Stimulated activated CD8-positive, alpha-beta memory T cell treated with anti-CD3 and anti-CD28 coated beads, Interleukin-15, amount 100 ng/mL, for 1 hour (primary cell): ENCODE data around the gene SLC6A20.

Source experiments
- DNase-seq: peaks from one replicate; pipeline ENCODE4 v3.0.0-alpha.2; 2020; ENCODE audit warnings: low read depth

The SLC6A20 gene

DNA sequence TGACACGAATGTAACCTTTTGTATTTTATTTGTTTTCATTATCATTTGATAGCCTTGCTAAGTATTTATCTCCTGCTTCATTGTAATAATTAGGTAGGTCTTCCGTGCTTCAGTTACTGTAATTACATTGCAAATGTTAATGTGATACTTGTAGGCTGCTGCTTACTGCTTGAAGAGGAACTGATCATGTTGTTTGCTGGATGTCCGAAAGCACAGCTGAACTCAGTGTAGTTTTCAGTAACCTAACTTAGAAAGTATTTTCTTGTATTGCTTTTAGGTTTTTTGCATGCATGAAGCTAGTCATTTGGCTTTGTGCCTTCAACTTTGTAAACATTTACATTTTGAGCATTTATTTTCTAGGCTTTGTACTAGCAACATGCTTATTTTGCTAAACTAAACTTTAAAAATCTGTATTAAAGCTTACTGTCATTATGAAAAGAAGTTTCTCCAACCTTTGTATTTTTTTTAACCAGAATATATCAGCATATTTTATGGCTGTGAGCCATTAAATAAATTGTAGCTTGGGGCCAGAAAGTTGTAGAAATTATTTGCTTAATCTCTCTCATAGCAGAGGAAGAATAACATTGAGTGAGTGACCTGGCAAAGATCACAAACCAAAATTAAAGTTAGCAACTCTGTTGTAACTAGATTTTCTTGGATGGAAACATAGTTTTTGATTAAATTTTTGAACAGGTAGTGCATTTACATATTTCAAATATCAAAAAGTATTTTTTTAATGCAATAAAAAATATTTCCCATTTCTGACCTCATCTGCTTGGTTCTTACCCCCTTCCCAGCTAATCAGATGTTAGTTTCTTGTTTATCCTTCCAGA is 76.5 kb downstream of the SLC6A20 start:
- no peak for DNase-seq

DNA sequence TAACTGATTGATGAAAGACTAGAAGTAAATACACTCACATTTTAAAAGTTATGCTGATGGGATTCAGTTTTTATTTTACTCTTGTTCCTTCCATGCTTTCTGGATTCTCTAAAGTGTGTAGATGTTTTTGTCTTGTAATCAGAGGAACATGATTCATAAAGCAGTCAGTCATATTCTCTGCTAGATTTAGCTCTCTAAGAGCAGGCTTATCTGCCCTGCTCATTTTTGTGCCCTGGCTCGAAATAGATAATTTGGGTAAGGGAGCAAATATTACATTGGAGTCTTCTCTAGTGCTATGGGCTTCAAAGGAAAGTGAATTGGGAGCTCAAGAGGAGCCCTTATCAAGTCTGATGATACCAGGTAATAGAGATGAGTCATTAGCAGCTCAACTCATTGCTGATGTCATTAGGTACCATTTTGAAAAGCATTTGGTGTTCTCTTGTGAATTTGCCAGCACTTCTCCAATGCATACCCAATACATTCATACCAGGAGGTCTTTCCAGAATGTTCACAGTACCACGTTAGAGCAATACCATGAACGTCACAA is 79.5 kb downstream of the SLC6A20 start:
- DNase-seq = no peak

DNA sequence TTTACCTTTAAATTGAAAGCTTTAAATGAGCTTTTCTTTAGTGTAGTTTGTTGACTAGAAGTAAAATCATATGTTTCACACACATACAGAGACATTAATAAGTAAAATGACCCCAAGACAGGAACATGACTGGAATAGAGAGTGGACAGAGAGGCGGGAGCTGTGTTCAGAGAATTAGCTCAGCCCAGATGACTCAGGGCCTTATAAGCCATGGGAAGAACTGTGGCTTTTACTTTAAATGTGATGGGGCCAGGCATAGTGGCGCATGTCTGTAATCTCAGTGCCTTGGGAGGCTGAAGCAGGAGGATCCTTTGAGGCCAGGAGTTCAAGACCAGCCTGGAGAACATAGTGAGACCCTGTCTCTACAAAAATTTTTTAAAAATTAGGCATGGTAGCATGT is 80.4 kb downstream of the SLC6A20 start:
- DNase-seq = no peak

DNA sequence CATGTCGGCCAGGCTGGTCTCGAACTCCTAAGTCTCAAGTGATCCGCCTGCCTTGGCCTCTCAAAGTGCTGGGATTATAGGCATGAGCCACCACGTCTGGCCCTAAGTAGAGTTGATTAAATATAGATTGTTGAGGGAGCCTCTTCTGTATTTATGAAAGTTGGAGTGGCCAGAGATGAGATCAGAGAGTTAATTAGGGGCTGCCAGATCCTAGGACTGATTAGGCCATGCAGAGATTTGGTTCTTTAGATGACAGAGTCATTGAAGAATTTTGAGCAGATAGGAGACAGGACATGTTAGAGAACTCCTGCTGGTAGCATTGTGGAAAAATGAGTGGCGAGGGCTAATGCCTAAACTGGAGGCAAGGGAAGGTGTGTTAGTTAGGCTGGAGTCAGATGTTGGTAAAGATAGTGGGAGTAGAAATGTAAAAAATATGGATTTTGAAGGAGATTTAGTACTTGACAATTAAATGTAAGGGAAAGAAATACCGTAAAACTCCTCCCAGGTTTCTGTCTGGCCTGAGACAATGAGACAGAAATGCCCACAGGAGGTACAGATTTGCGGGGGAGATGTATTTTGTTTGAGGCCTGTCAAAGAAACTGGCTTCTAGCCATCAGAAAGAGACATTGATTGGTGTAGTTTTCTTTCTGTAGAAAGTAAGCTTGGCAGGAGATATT is 83.8 kb downstream of the SLC6A20 start:
- DNase-seq = no peak

DNA sequence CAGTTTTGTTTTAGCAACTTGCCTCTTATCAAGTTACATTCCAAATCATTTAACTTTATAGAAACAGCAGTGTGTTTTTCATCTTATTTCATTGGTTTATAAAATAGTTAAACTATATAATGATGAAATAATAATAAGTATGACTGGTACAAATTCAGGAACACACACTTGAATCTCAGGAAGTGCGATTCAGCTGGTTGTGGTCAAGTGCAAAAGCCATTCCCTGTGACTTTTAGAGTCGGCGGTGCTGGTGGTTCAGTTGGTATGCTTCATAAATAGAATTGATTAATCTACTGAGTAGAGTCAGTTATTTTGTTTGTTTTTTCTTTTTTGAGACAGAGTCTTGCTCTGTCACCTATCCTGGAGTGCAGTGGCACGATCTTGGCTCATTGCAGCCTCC is 84.4 kb downstream of the SLC6A20 start:
- DNase-seq = no peak

DNA sequence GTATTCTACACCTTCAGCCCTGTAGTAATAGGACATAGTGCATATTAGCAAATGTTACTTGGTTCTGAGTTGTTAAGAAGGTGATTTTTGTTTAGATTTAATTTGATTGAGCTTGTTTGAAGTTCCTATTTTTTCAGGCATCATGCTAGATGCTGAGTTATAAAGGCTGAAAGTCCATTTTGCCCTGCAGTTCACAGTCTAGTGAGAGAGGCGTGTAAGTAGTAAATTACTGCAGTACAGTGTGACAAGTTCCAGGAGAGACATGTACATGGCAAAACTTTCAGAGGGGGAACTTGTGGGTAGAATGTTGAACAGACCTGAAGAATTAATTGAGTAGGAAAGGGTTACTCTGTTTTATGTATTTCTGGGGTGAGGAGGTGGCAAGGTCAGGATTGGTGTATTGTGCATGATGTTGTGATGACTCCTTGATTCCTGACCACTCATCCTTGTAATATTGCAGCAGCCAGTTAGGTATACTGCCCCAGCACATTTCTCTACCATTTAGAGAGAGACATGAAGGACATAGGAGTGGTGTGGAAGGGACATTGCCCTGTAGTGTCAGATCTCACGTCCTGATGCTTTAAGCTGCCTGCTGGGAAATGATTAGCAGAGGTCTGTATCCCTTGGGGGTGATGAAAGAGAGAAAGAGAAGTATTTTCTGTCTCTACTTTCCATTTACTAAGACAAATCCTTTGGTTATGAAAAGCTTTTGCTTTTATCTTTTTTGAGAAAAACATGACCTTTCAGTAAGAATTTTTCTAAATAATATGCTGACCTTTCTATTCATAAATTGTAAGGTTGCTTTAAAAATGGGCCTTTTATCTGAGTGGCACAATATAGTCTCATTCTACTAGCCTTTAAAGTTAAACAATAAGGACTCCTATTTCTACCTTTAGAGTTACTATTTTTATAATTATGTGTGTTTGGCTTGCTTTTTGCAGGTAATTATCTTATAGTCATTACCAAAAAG is 90.2 kb downstream of the SLC6A20 start:
- no peak for DNase-seq
